DMS153 treated with DMSO at 0.1 percent for 48 hours (cell line): ENCODE data around the gene SAMD10.
"Not testable (repeated sequence)": the region's sequence is repeated elsewhere in the genome, so short reads cannot be mapped to it uniquely, and the experiment has no call there.

Experiments
- DNase-seq: peaks from one replicate; lab custom pipeline; 2025; ENCODE audit not compliant: unreplicated experiment; lab: John Stamatoyannopoulos, UW

Gene SAMD10

GRCh38 chr20:63979557-63980316, at the start of gene SAMD10:
SAMD10 (minus strand) TSS chr20:63979642; CDS start chr20:63979467, 175 bp downstream.
- DNase-seq: peak; percentile 18

- DNase-seq: no peak
These were observed 48.7 kb upstream of the SAMD10 start for GRCh38 chr20:64027981-64028685.

- DNase-seq: no peak
These were observed 46.5 kb upstream of the SAMD10 start for GRCh38 chr20:64025826-64026412.

GRCh38 chr20:64025101-64025825, 45.8 kb upstream of the SAMD10 start:
- DNase-seq: no peak

GRCh38 chr20:64024141-64024990, 44.9 kb upstream of the SAMD10 start:
- DNase-seq: no peak

GRCh38 chr20:64023361-64024140, 44.1 kb upstream of the SAMD10 start:
- no peak for DNase-seq

- DNase-seq: no peak
These were observed 43.4 kb upstream of the SAMD10 start for GRCh38 chr20:64022671-64023360.

- DNase-seq: no peak
These were observed 41.9 kb upstream of the SAMD10 start for GRCh38 chr20:64021124-64021975.

- no peak for DNase-seq
These were observed 36.2 kb upstream of the SAMD10 start for GRCh38 chr20:64015635-64016034.

GRCh38 chr20:64012385-64013154, 33.1 kb upstream of the SAMD10 start:
- not testable (repeated sequence) for DNase-seq

GRCh38 chr20:64011366-64011779, 31.9 kb upstream of the SAMD10 start:
- DNase-seq: no peak

- no peak for DNase-seq
These were observed 31.3 kb upstream of the SAMD10 start for GRCh38 chr20:64010711-64011237.

GRCh38 chr20:64009811-64010387, 30.5 kb upstream of the SAMD10 start:
- no peak for DNase-seq

- DNase-seq: no peak
These were observed 27.5 kb upstream of the SAMD10 start for GRCh38 chr20:64006902-64007301.

- no peak for DNase-seq
These were observed 27.0 kb upstream of the SAMD10 start for GRCh38 chr20:64006490-64006889.

- DNase-seq: no peak
These were observed 26.0 kb upstream of the SAMD10 start for GRCh38 chr20:64005394-64005793.
